NCI-H345 (cell line): ENCODE data around the gene PCBP3.
"Not testable (repeated sequence)": the region's sequence is repeated elsewhere in the genome, so short reads cannot be mapped to it uniquely, and the experiment has no call there.

Experiments
- DNase-seq: peaks from one replicate; lab custom pipeline; 2025; lab: John Stamatoyannopoulos, UW

Gene PCBP3

GRCh38 chr21:45845063-45845769 lies 201.7 kb downstream of the PCBP3 start:
- no peak for DNase-seq

- no peak for DNase-seq
Measured at GRCh38 chr21:45845770-45846090, 202.2 kb downstream of the PCBP3 start.

DNA sequence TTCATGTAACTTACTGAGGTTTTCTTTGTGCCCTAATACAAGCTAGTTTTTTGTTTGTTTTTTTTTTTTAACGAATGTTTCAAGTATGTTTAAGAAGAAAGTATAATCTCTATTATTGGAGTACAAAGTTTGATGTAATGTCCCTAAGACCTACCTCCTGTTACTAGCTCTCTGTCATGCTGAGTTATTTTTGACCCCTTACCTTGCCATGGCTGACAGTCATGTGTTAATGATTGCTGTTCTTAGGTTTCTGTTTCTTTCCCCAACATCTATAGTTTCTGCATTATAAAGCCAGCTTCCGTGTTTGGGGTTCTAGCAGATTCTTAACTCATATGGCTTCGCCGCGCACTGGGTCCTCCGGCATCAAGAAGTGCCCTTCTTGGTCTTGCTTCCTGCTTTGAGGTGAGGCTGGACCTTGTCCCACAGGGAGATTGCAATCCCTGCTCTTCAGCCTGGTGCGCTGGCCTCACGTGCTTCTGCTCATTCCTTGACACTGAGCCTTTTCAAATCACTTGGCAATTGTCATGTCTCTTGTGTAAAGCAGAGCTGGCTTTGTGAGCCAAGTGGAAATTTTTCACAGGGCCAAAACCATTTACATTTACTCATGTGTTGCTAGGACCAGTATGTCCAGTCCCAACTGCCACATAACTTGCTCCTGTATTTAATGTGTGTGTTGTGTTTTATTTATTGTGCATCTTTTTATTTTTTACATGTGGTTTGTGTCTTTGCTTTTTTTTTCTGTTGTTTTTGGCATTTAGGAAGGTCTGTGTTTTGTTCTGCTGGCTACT lies 203.0 kb downstream of the PCBP3 start:
- no peak for DNase-seq

GRCh38 chr21:45847870-45848269 lies 204.3 kb downstream of the PCBP3 start:
- DNase-seq, result no peak

DNA sequence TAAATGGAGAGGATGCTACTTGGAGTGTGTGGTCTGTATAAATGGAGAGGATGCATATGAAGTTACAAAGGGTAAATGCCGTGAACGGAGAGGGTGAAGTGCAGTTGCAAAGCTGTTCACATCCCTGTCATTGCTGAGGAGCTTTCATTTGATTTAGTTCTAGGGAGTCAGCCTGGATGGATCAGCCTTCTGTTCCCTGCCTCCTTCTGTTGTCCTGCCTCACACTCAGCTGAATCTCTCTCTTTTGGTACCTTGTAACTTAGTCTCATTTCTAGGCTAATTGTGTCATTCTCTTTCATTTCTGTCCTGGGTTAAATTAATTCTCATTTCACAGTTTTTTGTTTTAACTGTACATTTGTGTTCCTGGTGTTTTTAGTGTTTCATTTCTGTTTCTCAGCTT lies 204.8 kb downstream of the PCBP3 start:
- no peak for DNase-seq

DNA sequence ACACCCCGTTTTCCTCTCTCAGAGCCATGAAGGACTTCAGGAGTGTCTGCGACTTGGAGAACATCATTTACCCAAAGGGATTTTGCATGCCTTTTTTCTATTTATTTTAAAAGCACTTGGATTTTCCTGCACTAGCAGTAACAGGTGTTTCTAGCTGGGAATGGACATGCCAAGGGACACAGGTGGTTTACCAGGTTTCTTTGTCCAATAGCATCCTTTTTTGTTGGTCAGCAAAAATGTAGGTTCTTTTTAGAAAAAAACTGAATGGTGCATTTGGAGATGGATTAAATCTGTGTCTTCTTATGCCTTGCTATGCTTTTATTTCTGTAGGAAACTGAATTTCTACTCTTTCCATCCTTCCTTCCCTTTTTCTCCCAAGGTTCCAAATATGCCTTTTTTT lies 205.3 kb downstream of the PCBP3 start:
- no peak for DNase-seq

DNA sequence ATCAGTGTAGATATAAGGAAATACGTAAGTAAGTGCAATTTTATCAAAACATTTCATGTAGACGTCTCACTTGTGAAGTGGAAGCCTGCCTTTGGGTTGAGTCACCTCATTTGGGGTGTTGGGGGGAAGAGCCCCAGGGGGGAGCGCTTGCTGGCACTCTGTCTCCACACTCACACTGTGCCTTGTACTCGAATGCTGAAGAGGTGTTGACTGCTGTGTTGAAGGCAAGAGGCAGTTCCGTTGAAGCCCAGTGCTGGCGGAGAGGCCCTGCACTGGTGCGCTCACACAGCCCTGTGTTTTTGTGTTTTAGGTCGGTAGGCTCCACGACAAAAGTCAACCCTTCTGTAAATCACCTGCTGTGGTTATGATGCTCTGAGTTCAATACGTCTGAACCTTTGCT lies 206.1 kb downstream of the PCBP3 start:
- DNase-seq, result no peak

- no peak for DNase-seq
Measured at GRCh38 chr21:45850181-45850580, 206.7 kb downstream of the PCBP3 start.

GRCh38 chr21:45852386-45852785 lies 208.9 kb downstream of the PCBP3 start:
- DNase-seq, result not testable (repeated sequence)

GRCh38 chr21:45852886-45853400 lies 209.4 kb downstream of the PCBP3 start:
- no peak for DNase-seq

- peak; percentile 28 for DNase-seq
Measured at GRCh38 chr21:45853703-45854342, 210.3 kb downstream of the PCBP3 start.

DNA sequence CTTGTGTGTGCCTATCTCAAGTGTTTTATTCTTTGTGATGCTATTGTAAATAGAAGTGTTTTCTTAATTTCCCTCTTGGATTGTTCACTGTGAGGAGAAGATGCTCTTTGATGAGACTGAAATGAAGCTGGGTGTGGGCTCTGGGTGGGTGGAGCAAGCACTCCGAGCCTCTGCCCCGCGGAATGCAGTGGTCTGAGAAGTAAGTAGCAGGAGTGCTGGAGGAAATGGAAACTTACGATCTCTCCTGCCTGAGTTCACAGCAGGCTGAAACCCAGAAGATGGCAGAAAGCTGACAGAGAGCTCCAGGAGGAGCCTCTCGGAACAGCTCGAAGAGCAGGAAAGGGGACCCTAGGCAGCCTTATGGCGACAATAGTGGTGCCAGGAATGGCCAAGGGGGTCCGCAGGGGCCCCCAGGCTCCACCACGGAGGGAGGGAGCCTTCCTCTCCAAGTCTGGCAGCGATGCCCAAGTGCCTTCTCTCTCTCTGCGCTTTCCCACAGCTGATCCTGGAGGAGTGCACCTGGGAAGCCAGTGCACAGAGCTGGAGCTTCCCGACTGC lies 211.2 kb downstream of the PCBP3 start:
- no peak for DNase-seq

- no peak for DNase-seq
Measured at GRCh38 chr21:45855248-45855811, 211.8 kb downstream of the PCBP3 start.

DNA sequence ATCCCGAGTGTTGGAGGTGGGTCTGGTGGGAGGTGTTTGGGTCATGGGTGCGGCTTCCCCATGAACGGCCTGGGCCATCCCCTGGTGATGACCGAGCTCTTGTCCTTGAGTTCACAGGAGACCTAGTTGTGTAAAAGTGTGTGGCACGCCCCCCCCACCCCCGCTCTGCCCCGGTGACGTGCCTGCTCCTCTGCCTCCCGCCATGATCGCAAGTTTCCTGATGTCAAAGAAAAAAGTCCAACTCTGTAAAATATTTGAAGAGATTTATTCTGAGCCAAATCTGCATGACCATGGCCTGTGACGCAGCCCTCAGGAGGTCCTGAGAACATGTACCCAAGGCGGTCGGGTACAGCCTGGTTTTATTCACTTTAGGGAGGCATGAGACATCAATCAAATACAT lies 212.9 kb downstream of the PCBP3 start:
- no peak for DNase-seq

GRCh38 chr21:45856906-45857305 lies 213.4 kb downstream of the PCBP3 start:
- DNase-seq, result no peak

DNA sequence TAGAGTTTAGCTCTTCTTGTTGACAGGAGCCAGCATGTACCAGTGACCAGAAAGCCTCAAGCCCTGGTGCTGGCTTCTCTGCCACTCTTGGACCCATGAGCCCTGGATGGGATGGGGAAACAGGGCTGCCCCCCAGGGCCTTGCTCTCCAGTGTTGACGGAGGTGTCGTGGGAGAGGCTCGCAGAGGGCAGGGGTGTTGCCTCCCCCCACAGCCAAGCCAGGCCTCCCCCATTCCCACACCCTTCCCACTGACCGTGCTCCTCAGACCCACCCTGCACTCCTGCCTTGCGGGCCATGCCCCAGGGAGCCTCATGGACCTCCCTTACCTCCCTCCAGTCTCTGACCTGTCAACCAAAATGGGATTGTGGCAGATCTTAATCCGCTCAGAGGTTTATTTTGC lies 214.2 kb downstream of the PCBP3 start:
- DNase-seq, result no peak

GRCh38 chr21:45858180-45858579 lies 214.7 kb downstream of the PCBP3 start:
- no peak for DNase-seq

- no peak for DNase-seq
Measured at GRCh38 chr21:45859041-45859761, 215.7 kb downstream of the PCBP3 start.

DNA sequence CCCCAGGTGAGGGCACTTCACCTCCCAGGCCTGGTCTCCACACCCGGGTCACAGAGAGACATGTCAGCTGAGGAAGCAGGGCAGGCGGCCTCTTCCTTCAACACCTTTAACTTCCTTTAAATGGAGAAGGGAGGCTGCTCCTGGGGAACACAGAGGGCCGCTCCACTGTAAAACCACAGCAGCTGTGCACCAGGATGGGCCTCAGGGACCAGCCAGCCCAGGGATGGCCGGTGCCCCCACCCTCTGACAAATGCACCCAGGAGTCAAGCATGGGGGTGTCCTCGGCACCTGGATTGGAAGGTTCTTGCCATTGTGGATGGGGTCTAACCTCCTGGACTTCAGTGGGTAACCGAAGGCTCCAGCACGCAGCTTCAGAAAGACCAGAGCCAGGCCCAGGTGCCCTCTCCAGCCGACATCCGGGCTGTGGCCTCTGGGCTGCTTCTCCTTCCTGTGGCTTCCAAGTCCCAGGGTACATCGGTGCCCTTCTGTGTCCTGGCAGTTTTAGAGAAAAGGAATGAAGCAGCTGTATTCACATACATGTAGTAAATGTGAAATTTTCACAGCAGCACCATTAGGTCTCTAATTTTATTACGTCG lies 216.3 kb downstream of the PCBP3 start:
- DNase-seq, result no peak

DNA sequence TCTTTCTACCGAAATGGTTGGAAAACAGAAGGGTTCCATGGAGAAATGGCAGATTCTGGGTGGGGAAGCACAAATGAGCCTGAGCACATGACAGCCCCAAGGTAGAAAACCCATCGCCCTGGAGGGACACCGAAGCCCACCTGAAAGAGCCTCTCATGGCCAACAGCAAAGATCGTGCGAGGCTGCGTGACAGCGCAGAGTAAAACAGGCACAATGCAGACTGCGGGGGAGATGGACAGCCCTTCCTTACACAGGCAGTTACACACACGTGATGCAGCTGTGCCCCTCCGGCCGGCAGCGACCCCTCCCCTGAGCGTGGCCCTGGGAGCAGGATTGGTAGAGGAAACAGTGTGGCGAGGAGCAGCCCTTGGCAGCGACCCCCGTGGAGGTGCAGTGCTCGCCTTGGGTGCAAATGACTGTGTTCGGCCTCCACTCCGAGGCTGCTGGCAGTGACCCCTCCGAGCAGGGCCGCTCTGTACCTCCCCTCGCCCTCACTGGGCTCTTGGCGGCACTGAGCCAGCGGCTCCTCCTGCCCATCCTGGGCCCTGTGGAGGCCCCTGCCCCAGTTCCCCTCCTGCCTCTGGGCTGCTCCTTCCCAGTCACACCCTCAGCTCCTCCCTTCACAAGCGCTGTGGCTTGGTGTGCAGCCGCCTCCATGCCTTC lies 217.1 kb downstream of the PCBP3 start:
- no peak for DNase-seq
